Endothelial cell of umbilical vein (primary cell): ENCODE results near the gene CDH1. TPM values are rescaled to one million over a fixed set of nuclear protein-coding genes. Genes with fewer than 3 reads are reported as not detected.

ENCODE experiments used
- BruUV-seq: library from RNA; stranded (reverse); fragments of 400-500 nt; replicated peaks from 2 replicates; lab custom pipeline; 2021; lab: Mats Ljungman, UMichigan
- CTCF ChIA-PET: fragments of 300-600, 350-600 bp; sonication (Branson Sonifier 250); formaldehyde crosslinking; loops from one replicate; lab custom pipeline; 2021; ENCODE audit warnings: antibody characterized with exemption, inconsistent platforms; lab: Charles Lee
- POLR2A ChIA-PET: fragments of 300-600, 350-600 bp; sonication (Branson Sonifier 250); formaldehyde crosslinking; loops from one replicate; lab custom pipeline; 2021; ENCODE audit warnings: antibody characterized with exemption, inconsistent platforms; lab: Charles Lee
- DNase-seq: peaks from one replicate; pipeline ENCODE4 v3.0.0-alpha.2; 2011; ENCODE audit warnings: low read depth, low spot score
- FAIRE-seq: peaks from 2 replicates; lab custom pipeline; 2011; peaks lifted over from hg19 to GRCh38; lab: Jason Lieb, UNC
- H2AFZ ChIP-seq: 2 replicates; pipeline ENCODE4 v1.6.0; 2012; ENCODE audit warnings: low read depth, low read length, control low read depth, inconsistent platforms
- H3K27ac ChIP-seq: 2 replicates; pipeline ENCODE4 v1.5.1; 2011; ENCODE audit warnings: low read depth, mild to moderate bottlenecking, control low read depth, low read length, moderate library complexity; ENCODE audit not compliant: insufficient read depth
- H3K27me3 ChIP-seq, 2 experiments: 2 replicates each; pipeline versions ENCODE4 v1.6.0 to v1.6.1; 2011; ENCODE audit warnings: low read length in 2 of 2, mixed read lengths in 1 of 2; ENCODE audit not compliant: control insufficient read depth in 2 of 2, insufficient read depth in 2 of 2
- H3K36me3 ChIP-seq, 2 experiments: 2 replicates in 1 of 2; 3 replicates in 1 of 2; pipeline ENCODE4 v1.5.1; 2011; ENCODE audit warnings: low read length in 2 of 2, mild to moderate bottlenecking in 1 of 2, moderate library complexity in 1 of 2; ENCODE audit not compliant: control insufficient read depth in 2 of 2, insufficient read depth in 2 of 2; ENCODE audit errors: extremely low read depth in 1 of 2
- H3K4me1 ChIP-seq: 3 replicates; pipeline ENCODE4 v1.5.1; 2011; ENCODE audit warnings: mild to moderate bottlenecking, low read length; ENCODE audit not compliant: control insufficient read depth, insufficient read depth; ENCODE audit errors: extremely low read depth
- H3K4me2 ChIP-seq: 2 replicates; pipeline ENCODE4 v1.6.1; 2011; ENCODE audit warnings: low read length, control low read depth, mixed read lengths; ENCODE audit not compliant: insufficient read depth
- H3K4me3 ChIP-seq, 3 experiments: fragments of 200-600 bp in 1 of 3; sonication (generic), shearing (Covaris generic) in 1 of 3; replicated peaks in 1 of 3; 2 replicates each; pipeline ENCODE4 v1.5.1; 2011 to 2016; ENCODE audit warnings: control low read depth in 3 of 3, low read length in 3 of 3, mild to moderate bottlenecking in 2 of 3, inconsistent platforms in 1 of 3, low read depth in 1 of 3, moderate library complexity in 1 of 3; ENCODE audit not compliant: insufficient read depth in 1 of 3
- H3K79me2 ChIP-seq: 2 replicates; pipeline ENCODE4 v1.6.0; 2012; ENCODE audit warnings: low read length, inconsistent platforms; ENCODE audit not compliant: control insufficient read depth, insufficient read depth
- H3K9ac ChIP-seq: replicated peaks from 2 replicates; pipeline ENCODE3; 2011; ENCODE audit warnings: low read length, control low read depth; ENCODE audit not compliant: insufficient read depth; ENCODE audit errors: extremely low read depth
- H3K9me1 ChIP-seq: replicated peaks from 3 replicates; pipeline ENCODE4 v1.6.0; 2011; ENCODE audit warnings: mild to moderate bottlenecking, low read length; ENCODE audit not compliant: control insufficient read depth, insufficient read depth; ENCODE audit errors: extremely low read depth
- H3K9me3 ChIP-seq: replicated peaks from 2 replicates; pipeline ENCODE4 v1.5.1; 2012; ENCODE audit warnings: low read length, inconsistent platforms; ENCODE audit not compliant: control insufficient read depth, insufficient read depth
- H4K20me1 ChIP-seq: replicated peaks from 2 replicates; pipeline ENCODE3; 2011; ENCODE audit warnings: mild to moderate bottlenecking, low read length; ENCODE audit not compliant: control insufficient read depth, insufficient read depth; ENCODE audit errors: extremely low read depth
- EZH2 ChIP-seq: IDR thresholded peaks from 2 replicates; pipeline ENCODE4 v1.6.1; 2012; ENCODE audit warnings: borderline replicate concordance, low read depth, mild to moderate bottlenecking, moderate library complexity, low read length, inconsistent platforms; ENCODE audit not compliant: severe bottlenecking
- FOS ChIP-seq: IDR thresholded peaks from 2 replicates; pipeline ENCODE4 v1.6.1; 2011; ENCODE audit warnings: mild to moderate bottlenecking, low read length, moderate library complexity, borderline replicate concordance; ENCODE audit not compliant: insufficient read depth
- GATA2 ChIP-seq: IDR thresholded peaks from 2 replicates; pipeline ENCODE4 v1.7.0; 2011; ENCODE audit warnings: low read depth, mild to moderate bottlenecking, moderate library complexity, mixed read lengths, low read length; ENCODE audit not compliant: insufficient read length, insufficient read depth
- MYC ChIP-seq: IDR thresholded peaks from one replicate; pipeline ENCODE4 v1.6.1; 2011; ENCODE audit warnings: mild to moderate bottlenecking, low read depth, low read length
- POLR2A ChIP-seq: IDR thresholded peaks from 2 replicates; pipeline ENCODE4 v1.6.1; 2012; ENCODE audit warnings: low read depth, mild to moderate bottlenecking, control low read depth, low read length
- dilution Hi-C: fragments of 300-500 bp; cut with MboI; formaldehyde crosslinking; loops from one replicate; pipeline ENCODE4 v1.15.0; 2019; ENCODE audit warnings: low sequenced_read_pairs; ENCODE audit not compliant: extremely low pct_ligation_motif_present
- intact Hi-C: fragments of 100-400 bp; cut with micrococcal nuclease; formaldehyde crosslinking; loops from one replicate; pipeline ENCODE4 v1.10.0; 2022
- polyA plus RNA-seq, 4 experiments: library from polyadenylated mRNA; depleted of rRNA in 3 of 4; stranded (reverse) in 3 of 4; unstranded in 1 of 4; fragments of >200 nt; gene quantifications; 2 replicates each; pipeline versions ENCODE4 v1.2.1 to v1.2.3, GENCODE V29; 2011 to 2012; ENCODE audit warnings: missing spikeins in 1 of 4
- total RNA-seq: library from RNA; stranded (reverse); gene quantifications from 2 replicates; pipeline ENCODE4 v1.2.3, GENCODE V29; 2021
- TF ChIP-seq, protein P1 (sequence below), 2 donors: IDR thresholded peaks; 1 replicate in 1 of 2; 2 replicates in 1 of 2; pipeline ENCODE4 v1.5.1; 2011; ENCODE audit warnings: low read length in 2 of 2, mild to moderate bottlenecking in 2 of 2, moderate library complexity in 2 of 2, control low read depth in 1 of 2, inconsistent platforms in 1 of 2, low read depth in 1 of 2; ENCODE audit not compliant: insufficient read depth in 1 of 2; ENCODE audit errors: extremely low read depth in 1 of 2

CDH1 gene
- total and polyA plus RNA-seq, 2 donors (not counting 3 experiments of a cell fraction or from before 2014, with no cell fraction given): 0.28 to 0.69 TPM

DNA sequence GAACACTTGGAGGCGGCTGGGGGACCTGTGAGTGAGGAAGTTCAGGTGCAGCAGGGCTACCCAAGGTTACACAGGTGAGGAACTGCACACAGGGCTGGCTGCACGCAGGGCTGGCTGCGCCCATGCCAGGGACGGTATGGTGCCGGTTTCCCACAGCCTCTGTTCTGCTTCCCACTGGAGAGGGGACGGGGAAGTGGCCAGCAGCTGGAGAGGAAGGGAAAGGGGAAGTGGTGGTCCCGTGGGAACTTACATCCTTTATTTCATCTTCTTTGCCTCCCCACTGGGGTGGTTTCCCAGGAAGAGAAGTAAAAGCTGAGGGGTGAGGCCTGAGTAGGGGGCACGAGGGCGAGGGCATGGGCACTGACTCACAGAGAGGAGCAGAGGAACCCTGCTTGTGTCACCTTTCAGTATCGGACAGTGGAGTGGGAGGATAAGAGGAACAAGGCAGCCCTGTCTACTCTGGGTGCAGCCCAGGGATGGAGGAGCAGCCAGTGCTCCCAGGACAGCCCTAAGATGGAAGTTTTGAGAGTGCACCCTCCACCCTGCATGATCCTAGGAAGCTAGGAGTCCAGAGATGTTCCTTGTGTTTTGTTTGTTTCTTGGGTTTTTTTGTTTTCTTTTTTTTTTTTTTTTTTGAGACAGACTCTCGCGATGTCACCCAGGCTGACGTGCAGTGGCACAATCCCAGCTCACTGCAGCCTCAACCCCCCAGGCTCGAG, 25.5 kb upstream of the CDH1 start:
- intact Hi-C loops (no loop called here), dilution Hi-C loops (no loop called here)
- H3K9me1 ChIP-seq: no peaks in the 10 kb centered on the region
- DNase-seq (no peak), FAIRE-seq (no peak)
- H3K36me3 ChIP-seq: no peaks in the 10 kb centered on the region
- H3K4me2 ChIP-seq: no peak overlapping the region
- H3K4me3 ChIP-seq: no peak overlapping the region
- no peak overlapping the region for H2AFZ ChIP-seq
- no peaks in the 10 kb centered on the region for H3K4me1 ChIP-seq
- no peaks in the 10 kb centered on the region for H3K9me3 ChIP-seq
- ChIA-PET CTCF (no interaction called here), POLR2A (no interaction called here)
- no peaks in the 10 kb centered on the region for H3K27me3 ChIP-seq
- no peak for TF ChIP-seq MYC
- TF ChIP-seq, protein P1, sequence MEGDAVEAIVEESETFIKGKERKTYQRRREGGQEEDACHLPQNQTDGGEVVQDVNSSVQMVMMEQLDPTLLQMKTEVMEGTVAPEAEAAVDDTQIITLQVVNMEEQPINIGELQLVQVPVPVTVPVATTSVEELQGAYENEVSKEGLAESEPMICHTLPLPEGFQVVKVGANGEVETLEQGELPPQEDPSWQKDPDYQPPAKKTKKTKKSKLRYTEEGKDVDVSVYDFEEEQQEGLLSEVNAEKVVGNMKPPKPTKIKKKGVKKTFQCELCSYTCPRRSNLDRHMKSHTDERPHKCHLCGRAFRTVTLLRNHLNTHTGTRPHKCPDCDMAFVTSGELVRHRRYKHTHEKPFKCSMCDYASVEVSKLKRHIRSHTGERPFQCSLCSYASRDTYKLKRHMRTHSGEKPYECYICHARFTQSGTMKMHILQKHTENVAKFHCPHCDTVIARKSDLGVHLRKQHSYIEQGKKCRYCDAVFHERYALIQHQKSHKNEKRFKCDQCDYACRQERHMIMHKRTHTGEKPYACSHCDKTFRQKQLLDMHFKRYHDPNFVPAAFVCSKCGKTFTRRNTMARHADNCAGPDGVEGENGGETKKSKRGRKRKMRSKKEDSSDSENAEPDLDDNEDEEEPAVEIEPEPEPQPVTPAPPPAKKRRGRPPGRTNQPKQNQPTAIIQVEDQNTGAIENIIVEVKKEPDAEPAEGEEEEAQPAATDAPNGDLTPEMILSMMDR (IDR thresholded peaks at IDR 0.05; ENCODE audit: extremely low read depth in 1 of 2, insufficient read depth in 1 of 2, low read depth in 1 of 2, low read length in 2 of 2): no peak
- no peak for TF ChIP-seq GATA2
- no peak for TF ChIP-seq EZH2
- TF ChIP-seq POLR2A: no peak
- no peak for TF ChIP-seq FOS
- H3K9ac ChIP-seq: no peak overlapping the region
- H3K79me2 ChIP-seq: no peaks in the 10 kb centered on the region
- H3K27ac ChIP-seq: no peak overlapping the region
- BruUV-seq: no TSS peak
- H4K20me1 ChIP-seq: no peaks in the 10 kb centered on the region
